HEK293 (cell line): ENCODE data around the gene CDH11.

ENCODE experiments used
- CTCF ChIA-PET: fragments of 350-600 bp; formaldehyde crosslinking; extraction: SDS; loops from one replicate; lab custom pipeline; 2021; ENCODE audit warnings: antibody characterized with exemption; lab: Yijun Ruan, JAX
- POLR2A ChIA-PET: fragments of 300-600 bp; formaldehyde crosslinking; extraction: SDS; loops from one replicate; lab custom pipeline; 2020; ENCODE audit warnings: antibody characterized with exemption, inconsistent platforms; lab: Yijun Ruan, JAX
- H3K27ac ChIP-seq: fragments of 200-500 bp; sonication (Bioruptor generic); 2 replicates; pipeline ENCODE4 v1.5.1; 2014; ENCODE audit warnings: low read depth, low read length, control low read depth, inconsistent platforms; ENCODE audit errors: extremely low read depth
- H3K36me3 ChIP-seq, 2 experiments: fragments of 200-500 bp in 1 of 2; sonication (Bioruptor generic) in 1 of 2; 1 replicate in 1 of 2; 2 replicates in 1 of 2; pipeline ENCODE4 v1.5.1; 2014 to 2017; ENCODE audit warnings: inconsistent platforms in 2 of 2, low read length in 2 of 2; ENCODE audit not compliant: control insufficient read depth in 2 of 2, insufficient read depth in 1 of 2
- H3K4me1 ChIP-seq: fragments of 200-500 bp; sonication (Bioruptor generic); 2 replicates; pipeline ENCODE4 v1.5.1; 2014; ENCODE audit warnings: mild to moderate bottlenecking, low read length, inconsistent platforms; ENCODE audit not compliant: control insufficient read depth, insufficient read depth
- H3K4me3 ChIP-seq: 2 replicates; pipeline ENCODE4 v1.5.1; 2011; ENCODE audit warnings: low read depth, mild to moderate bottlenecking, control low read depth, low read length, moderate library complexity
- H3K9me3 ChIP-seq: fragments of 200-500 bp; sonication (Bioruptor generic); 2 replicates; pipeline ENCODE4 v1.5.1; 2014; ENCODE audit warnings: low read depth, low read length, inconsistent platforms; ENCODE audit not compliant: control insufficient read depth, insufficient read depth
- GLI2 ChIP-seq: fragments of 450-650 bp; formaldehyde crosslinking; IDR thresholded peaks from 2 replicates; pipeline ENCODE4; 2017; ENCODE audit warnings: missing biosample characterization, missing genetic modification characterization, low read depth, borderline replicate concordance
- IKZF3 ChIP-seq: fragments of 450-650 bp; IDR thresholded peaks from 2 replicates; pipeline ENCODE4 v1.5.0; 2018; ENCODE audit warnings: missing biosample characterization, mild to moderate bottlenecking, missing genetic modification characterization, moderate library complexity
- KLF17 ChIP-seq: fragments of 450-650 bp; formaldehyde crosslinking; IDR thresholded peaks from 2 replicates; pipeline ENCODE4 v1.5.1; 2016; ENCODE audit warnings: missing biosample characterization, missing genetic modification characterization
- KLF9 ChIP-seq: fragments of 450-650 bp; formaldehyde crosslinking; IDR thresholded peaks from 2 replicates; pipeline ENCODE4 v1.5.1; 2016; ENCODE audit warnings: missing biosample characterization, missing genetic modification characterization, low read depth
- OSR2 ChIP-seq: fragments of 450-650 bp; formaldehyde crosslinking; IDR thresholded peaks from 2 replicates; pipeline ENCODE4 v1.5.1; 2016; ENCODE audit warnings: missing biosample characterization, missing genetic modification characterization
- SCRT1 ChIP-seq: fragments of 450-650 bp; formaldehyde crosslinking; IDR thresholded peaks from 2 replicates; pipeline ENCODE4 v1.5.1; 2016; ENCODE audit warnings: missing biosample characterization, missing genetic modification characterization, borderline replicate concordance
- TSHZ1 ChIP-seq: fragments of 450-650 bp; formaldehyde crosslinking; IDR thresholded peaks from 2 replicates; pipeline ENCODE4 v1.5.1; 2016; ENCODE audit warnings: missing biosample characterization, missing genetic modification characterization, borderline replicate concordance
- ZBTB1 ChIP-seq: fragments of 450-650 bp; formaldehyde crosslinking; IDR thresholded peaks from 2 replicates; pipeline ENCODE4 v1.5.1; 2016; ENCODE audit warnings: missing biosample characterization, missing genetic modification characterization
- ZBTB7A ChIP-seq: fragments of 450-650 bp; formaldehyde crosslinking; IDR thresholded peaks from 2 replicates; pipeline ENCODE4 v1.5.1; 2016; ENCODE audit warnings: low read depth, missing biosample characterization, missing genetic modification characterization
- ZNF10 ChIP-seq: fragments of 450-650 bp; formaldehyde crosslinking; IDR thresholded peaks from 2 replicates; pipeline ENCODE4 v1.5.1; 2017; ENCODE audit warnings: missing biosample characterization, missing genetic modification characterization
- ZNF2 ChIP-seq: fragments of 450-650 bp; formaldehyde crosslinking; IDR thresholded peaks from 2 replicates; pipeline ENCODE4 v1.5.1; 2016; ENCODE audit warnings: missing biosample characterization, missing genetic modification characterization
- ZNF23 ChIP-seq: fragments of 450-650 bp; formaldehyde crosslinking; IDR thresholded peaks from 2 replicates; pipeline ENCODE4 v1.5.1; 2016; ENCODE audit warnings: missing biosample characterization, missing genetic modification characterization, borderline replicate concordance
- ZNF239 ChIP-seq: fragments of 450-650 bp; formaldehyde crosslinking; IDR thresholded peaks from 2 replicates; pipeline ENCODE4 v1.5.1; 2016; ENCODE audit warnings: missing biosample characterization, missing genetic modification characterization
- ZNF544 ChIP-seq: fragments of 450-650 bp; formaldehyde crosslinking; IDR thresholded peaks from 2 replicates; pipeline ENCODE4 v1.5.0; 2017; ENCODE audit warnings: missing biosample characterization, missing genetic modification characterization
- ZNF561 ChIP-seq: fragments of 450-650 bp; IDR thresholded peaks from 2 replicates; pipeline ENCODE4 v1.5.1; 2018; ENCODE audit warnings: missing biosample characterization, missing genetic modification characterization, borderline replicate concordance
- ZNF645 ChIP-seq: fragments of 450-650 bp; formaldehyde crosslinking; IDR thresholded peaks from 2 replicates; pipeline ENCODE4; 2016; ENCODE audit warnings: missing biosample characterization, missing genetic modification characterization
- ZNF654 ChIP-seq: fragments of 450-650 bp; formaldehyde crosslinking; IDR thresholded peaks from 2 replicates; pipeline ENCODE4 v1.5.1; 2016; ENCODE audit warnings: low read depth, missing biosample characterization, missing genetic modification characterization
- ZNF658 ChIP-seq: fragments of 450-650 bp; formaldehyde crosslinking; IDR thresholded peaks from 2 replicates; pipeline ENCODE4; 2016; ENCODE audit warnings: missing biosample characterization, missing genetic modification characterization
- ZNF768 ChIP-seq: fragments of 450-650 bp; formaldehyde crosslinking; IDR thresholded peaks from 2 replicates; pipeline ENCODE4 v1.5.1; 2018; ENCODE audit warnings: missing biosample characterization, mild to moderate bottlenecking, missing genetic modification characterization
- ZNF776 ChIP-seq: fragments of 450-650 bp; formaldehyde crosslinking; IDR thresholded peaks from 2 replicates; pipeline ENCODE4 v1.5.0; 2017; ENCODE audit warnings: missing biosample characterization, missing genetic modification characterization, borderline replicate concordance
- ZSCAN23 ChIP-seq: fragments of 450-650 bp; formaldehyde crosslinking; IDR thresholded peaks from 2 replicates; pipeline ENCODE4 v1.5.1; 2016; ENCODE audit warnings: missing biosample characterization, missing genetic modification characterization
- ZSCAN30 ChIP-seq: fragments of 450-650 bp; IDR thresholded peaks from 2 replicates; pipeline ENCODE4 v1.5.1; 2018; ENCODE audit warnings: missing biosample characterization, mild to moderate bottlenecking, missing genetic modification characterization, moderate library complexity
- TF ChIP-seq, protein P1 (sequence below): fragments of 450-650 bp; formaldehyde crosslinking; IDR thresholded peaks from 2 replicates; pipeline ENCODE4 v1.5.1; 2016; ENCODE audit warnings: missing biosample characterization, missing genetic modification characterization
- TF ChIP-seq, protein P2 (sequence below): fragments of 450-650 bp; formaldehyde crosslinking; IDR thresholded peaks from 2 replicates; pipeline ENCODE4 v1.5.1; 2016; ENCODE audit warnings: missing biosample characterization, missing genetic modification characterization
- TF ChIP-seq, protein P3 (sequence below): fragments of 450-650 bp; formaldehyde crosslinking; IDR thresholded peaks from 2 replicates; pipeline ENCODE4 v1.5.1; 2016; ENCODE audit warnings: missing biosample characterization, missing genetic modification characterization

CDH11 gene

DNA sequence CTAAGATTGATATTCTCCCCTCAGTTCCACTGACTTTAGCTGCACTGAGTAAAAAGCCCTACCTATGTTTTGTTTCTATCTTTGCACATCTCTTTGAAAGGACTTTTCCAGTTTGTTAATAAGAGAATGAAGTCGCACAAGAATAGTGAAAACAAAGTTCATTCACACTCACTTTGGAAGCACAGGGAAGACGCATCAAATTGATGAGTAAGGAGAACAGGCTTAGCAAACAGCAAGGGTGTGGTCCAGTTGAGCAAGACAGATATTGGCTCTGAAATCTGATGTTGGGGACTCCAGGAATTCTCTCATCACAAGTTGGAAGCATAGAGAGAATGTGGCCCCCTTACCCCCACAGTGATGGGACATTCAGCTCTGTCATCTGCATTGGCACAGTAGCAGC is 221.3 kb downstream of the CDH11 start:
- ChIA-PET CTCF (interaction anchor here (0.7 kb wide), 1 partner anchor 39 kb away, joined by 4 read pairs; no protein-coding TSS in a partner anchor), POLR2A (no interaction called here)
- 0 out of 2 replicates have a peak, but pooled peaks cover 3% of the 10 kb centered on the region for H3K4me1 ChIP-seq
- TF ChIP-seq ZNF239 (tag by site-specific recombination) (no peak), SCRT1 (tag by site-specific recombination) (no peak), ZNF23 (tag by site-specific recombination) (no peak), IKZF3 (tag by site-specific recombination) (no peak), ZNF544 (tag by site-specific recombination) (no peak), ZBTB7A (tag by site-specific recombination) (no peak), ZSCAN23 (tag by site-specific recombination) (no peak), ZNF10 (tag by site-specific recombination) (no peak), ZNF561 (tag by site-specific recombination) (no peak), OSR2 (tag by site-specific recombination) (no peak), ZNF768 (no peak)
- TF ChIP-seq, protein P1, sequence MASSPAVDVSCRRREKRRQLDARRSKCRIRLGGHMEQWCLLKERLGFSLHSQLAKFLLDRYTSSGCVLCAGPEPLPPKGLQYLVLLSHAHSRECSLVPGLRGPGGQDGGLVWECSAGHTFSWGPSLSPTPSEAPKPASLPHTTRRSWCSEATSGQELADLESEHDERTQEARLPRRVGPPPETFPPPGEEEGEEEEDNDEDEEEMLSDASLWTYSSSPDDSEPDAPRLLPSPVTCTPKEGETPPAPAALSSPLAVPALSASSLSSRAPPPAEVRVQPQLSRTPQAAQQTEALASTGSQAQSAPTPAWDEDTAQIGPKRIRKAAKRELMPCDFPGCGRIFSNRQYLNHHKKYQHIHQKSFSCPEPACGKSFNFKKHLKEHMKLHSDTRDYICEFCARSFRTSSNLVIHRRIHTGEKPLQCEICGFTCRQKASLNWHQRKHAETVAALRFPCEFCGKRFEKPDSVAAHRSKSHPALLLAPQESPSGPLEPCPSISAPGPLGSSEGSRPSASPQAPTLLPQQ (tag by site-specific recombination) = no peak
- H3K27ac ChIP-seq = no peak overlapping the region
- no peak overlapping the region for H3K4me3 ChIP-seq
- H3K9me3 ChIP-seq = no peaks in the 10 kb centered on the region
- H3K36me3 ChIP-seq = no peaks in the 10 kb centered on the region

- Histone ChIP-seq H3K9me3 (no peaks in the 10 kb centered on the region), H3K27ac (no peak overlapping the region), H3K4me1 (0 out of 2 replicates have a peak, but pooled peaks cover 3% of the 10 kb centered on the region), H3K4me3 (no peak overlapping the region), H3K36me3 (no peaks in the 10 kb centered on the region)
- POLR2A ChIA-PET = no interaction called here
- CTCF ChIA-PET = no interaction called here
- no peak for TF ChIP-seq ZSCAN30
- TF ChIP-seq TSHZ1 (tag by site-specific recombination) = no peak
- TF ChIP-seq, protein P2, sequence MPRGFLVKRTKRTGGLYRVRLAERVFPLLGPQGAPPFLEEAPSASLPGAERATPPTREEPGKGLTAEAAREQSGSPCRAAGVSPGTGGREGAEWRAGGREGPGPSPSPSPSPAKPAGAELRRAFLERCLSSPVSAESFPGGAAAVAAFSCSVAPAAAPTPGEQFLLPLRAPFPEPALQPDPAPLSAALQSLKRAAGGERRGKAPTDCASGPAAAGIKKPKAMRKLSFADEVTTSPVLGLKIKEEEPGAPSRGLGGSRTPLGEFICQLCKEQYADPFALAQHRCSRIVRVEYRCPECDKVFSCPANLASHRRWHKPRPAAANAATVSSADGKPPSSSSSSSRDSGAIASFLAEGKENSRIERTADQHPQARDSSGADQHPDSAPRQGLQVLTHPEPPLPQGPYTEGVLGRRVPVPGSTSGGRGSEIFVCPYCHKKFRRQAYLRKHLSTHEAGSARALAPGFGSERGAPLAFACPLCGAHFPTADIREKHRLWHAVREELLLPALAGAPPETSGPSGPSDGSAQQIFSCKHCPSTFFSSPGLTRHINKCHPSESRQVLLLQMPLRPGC (tag by site-specific recombination) = no peak
- TF ChIP-seq ZBTB1 (tag by site-specific recombination) = no peak
- no peak for TF ChIP-seq ZNF776 (tag by site-specific recombination)
- TF ChIP-seq ZNF654 = no peak
- no peak for TF ChIP-seq ZNF645 (tag by site-specific recombination)
- TF ChIP-seq, protein P3, sequence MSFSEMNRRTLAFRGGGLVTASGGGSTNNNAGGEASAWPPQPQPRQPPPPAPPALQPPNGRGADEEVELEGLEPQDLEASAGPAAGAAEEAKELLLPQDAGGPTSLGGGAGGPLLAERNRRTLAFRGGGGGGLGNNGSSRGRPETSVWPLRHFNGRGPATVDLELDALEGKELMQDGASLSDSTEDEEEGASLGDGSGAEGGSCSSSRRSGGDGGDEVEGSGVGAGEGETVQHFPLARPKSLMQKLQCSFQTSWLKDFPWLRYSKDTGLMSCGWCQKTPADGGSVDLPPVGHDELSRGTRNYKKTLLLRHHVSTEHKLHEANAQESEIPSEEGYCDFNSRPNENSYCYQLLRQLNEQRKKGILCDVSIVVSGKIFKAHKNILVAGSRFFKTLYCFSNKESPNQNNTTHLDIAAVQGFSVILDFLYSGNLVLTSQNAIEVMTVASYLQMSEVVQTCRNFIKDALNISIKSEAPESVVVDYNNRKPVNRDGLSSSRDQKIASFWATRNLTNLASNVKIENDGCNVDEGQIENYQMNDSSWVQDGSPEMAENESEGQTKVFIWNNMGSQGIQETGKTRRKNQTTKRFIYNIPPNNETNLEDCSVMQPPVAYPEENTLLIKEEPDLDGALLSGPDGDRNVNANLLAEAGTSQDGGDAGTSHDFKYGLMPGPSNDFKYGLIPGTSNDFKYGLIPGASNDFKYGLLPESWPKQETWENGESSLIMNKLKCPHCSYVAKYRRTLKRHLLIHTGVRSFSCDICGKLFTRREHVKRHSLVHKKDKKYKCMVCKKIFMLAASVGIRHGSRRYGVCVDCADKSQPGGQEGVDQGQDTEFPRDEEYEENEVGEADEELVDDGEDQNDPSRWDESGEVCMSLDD (tag by site-specific recombination) = no peak
- no peak for TF ChIP-seq GLI2 (tag by site-specific recombination)
- TF ChIP-seq KLF9 (tag by site-specific recombination) = no peak
- TF ChIP-seq KLF17 (tag by site-specific recombination) = no peak
- no peak for TF ChIP-seq ZNF2 (tag by site-specific recombination)
- TF ChIP-seq ZNF658 (tag by site-specific recombination) = no peak
Observed at GRCh38 chr16:64900019-64900418, 221.8 kb downstream of the CDH11 start.
